ENCODE measurements around the gene HLA-DOB.

Gene HLA-DOB

DNA sequence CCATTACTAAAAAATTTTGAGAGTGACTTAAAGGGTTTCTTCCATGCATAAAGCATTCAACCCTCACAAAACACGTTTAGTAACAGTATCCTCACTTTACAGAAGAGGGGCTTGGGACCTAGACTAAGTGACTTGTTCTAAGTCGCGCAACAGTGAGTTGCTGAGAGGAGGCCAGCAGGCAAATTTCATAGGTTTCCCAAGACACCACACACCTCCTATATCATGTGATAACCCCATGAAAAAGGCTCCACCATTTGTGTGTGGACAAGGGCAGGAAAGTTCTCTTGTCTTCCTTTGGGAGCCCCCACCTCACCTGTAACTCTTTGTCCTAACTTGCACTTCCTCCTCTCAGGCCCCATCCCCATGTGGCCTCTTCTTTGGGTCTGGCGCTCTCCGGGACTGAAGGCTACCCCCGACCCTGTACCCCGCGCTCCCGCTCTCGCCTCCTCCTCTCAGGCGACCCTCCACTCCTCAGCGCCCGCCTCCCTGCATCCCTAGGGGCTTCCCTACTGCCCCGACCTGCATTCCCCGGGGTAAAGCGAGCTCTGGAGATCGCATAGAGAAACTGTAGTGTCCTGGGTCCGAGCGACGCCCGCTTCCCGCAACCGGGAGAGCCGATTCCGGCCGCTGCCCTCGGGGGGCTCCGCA, 26.7 kb upstream of the HLA-DOB start:
- DNase-seq, result no peak

DNA sequence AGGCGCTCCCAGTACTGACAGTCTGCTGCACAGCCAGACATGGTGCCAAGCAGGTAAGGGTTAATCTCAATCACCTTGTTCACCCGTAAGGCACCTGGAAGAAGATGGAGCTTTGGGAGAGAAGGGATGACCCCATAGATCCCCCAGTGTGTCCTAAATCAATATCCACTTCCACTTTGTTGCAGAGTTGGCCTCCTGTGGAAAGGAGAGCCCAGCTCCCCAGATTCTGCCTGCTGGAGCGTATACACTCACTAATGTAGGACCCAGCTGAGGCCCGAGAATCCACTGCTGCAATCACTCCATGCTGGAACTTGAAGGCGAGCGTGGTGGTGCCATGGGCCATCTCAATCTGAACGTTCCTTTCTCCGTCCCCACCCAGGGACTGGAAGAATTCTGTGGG, 25.9 kb upstream of the HLA-DOB start:
- DNase-seq, result no peak

DNA sequence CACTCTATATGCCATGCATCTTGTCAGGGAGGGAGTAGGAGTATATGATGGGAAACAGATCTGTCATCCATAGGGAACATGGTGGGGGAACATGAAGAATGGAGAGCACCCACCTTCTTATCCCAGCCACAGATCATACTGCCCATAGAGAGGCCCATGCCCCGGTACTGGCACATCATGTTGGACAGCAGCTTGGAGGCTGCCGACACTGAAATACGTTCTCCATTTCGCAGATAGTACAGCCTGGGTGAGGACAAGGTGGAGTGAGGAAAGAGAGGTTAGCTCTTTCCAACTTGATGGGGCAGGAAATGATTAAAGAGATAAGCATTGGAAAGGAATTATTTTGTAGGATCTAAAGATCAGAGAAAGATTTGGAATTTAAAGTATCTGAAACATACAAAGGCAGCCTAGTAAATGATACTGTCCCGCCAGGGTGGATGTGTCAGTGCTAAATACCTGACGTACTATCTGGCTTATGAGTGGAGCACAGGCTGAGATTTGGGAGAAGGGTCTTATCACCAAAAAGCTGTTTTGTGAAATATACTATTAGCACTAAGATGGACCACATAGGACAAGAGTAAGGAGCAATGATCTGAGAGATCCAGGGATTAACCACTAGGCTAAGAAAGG, 25.3 kb upstream of the HLA-DOB start:
- no peak for DNase-seq

- DNase-seq, result peak in 1 of 2 donors; percentile 53
Measured at GRCh38 chr6:32840604-32841246, 23.9 kb upstream of the HLA-DOB start.

- DNase-seq, result no peak
Measured at GRCh38 chr6:32839356-32839755, 22.6 kb upstream of the HLA-DOB start.

GRCh38 chr6:32838114-32838958, 21.5 kb upstream of the HLA-DOB start, which contains the start of gene TAP2:
Gene TAP2 (minus strand): TSS chr6:32838739. CDS start chr6:32838233, 506 bp downstream.
- peak; percentile 95 to 98 for DNase-seq

- no peak for DNase-seq
Measured at GRCh38 chr6:32837651-32838113, 20.9 kb upstream of the HLA-DOB start.

DNA sequence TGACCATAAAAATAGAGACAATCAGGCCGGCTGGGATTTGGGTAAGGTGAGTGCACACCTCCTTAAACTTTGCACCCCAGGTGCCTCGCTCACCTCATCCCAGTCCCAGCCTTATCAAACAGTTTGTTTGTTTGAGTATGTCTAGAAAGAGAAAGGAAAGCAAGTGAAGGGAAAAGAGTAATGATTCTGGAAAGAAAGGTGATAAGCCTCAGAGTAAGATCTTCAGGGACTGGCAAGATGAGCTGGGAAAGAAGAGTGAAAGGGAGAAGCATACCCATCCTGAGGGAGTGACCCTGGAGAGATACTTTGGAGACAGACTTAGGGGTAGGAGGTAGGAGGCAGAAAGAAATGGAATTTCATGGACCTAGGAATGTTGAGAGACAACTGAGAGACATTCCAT, 20.1 kb upstream of the HLA-DOB start:
- no peak for DNase-seq

DNA sequence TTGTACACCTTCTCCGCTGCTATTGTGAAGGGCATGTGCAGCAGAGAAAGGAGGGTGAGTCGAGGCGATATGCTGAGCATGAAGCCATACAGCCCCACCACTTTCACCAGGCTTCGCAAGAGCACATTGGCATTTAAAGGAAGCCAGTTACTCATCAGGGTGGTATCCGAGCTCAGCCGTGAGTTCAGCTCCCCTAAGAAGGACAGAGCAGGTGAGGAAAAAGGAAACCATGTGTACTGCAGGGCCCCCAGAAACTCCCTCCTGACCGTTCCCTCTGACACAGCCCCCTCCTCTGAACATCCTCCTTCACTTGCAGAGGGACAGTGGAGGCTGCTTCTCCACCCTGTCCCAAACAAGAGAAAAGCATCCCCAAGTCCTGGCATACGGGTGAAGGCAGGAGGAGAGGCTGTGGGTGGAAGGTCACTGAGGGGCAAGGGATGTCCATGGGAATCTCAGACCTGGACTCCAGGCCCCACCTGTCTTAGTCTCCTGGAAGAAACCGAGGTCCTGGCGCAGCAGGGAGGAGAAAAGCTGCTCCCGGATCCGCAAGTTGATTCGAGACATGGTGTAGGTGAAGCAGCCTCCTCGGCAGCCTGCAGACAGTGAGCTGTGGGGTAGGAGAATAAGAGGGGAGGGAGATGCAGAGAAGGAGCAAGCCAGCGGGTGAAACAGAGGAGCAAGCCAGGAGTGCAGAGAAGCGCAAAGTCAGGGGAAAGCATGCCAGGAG, 18.5 kb upstream of the HLA-DOB start:
- DNase-seq, result no peak

DNA sequence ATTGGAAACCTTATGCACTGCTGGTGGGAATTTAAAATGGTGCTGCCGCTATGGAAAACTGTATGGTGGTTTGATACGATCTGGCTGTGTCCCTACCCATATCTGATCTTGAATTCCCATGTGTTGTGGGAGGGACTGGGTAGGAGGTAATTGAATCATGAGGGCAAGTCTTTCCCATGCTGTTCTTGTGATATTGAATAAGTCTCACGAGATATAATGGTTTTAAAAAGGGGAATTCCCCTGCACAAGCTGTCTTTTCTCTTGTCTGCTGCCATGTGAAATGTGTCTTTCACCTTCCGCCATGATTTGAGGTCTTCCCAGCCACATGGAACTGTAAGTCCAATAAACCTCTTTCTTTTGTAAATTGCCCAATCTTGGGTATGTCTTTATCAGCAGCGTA, 16.9 kb upstream of the HLA-DOB start:
- DNase-seq, result no peak

- no peak for DNase-seq
Measured at GRCh38 chr6:32832535-32832934, 15.7 kb upstream of the HLA-DOB start.

DNA sequence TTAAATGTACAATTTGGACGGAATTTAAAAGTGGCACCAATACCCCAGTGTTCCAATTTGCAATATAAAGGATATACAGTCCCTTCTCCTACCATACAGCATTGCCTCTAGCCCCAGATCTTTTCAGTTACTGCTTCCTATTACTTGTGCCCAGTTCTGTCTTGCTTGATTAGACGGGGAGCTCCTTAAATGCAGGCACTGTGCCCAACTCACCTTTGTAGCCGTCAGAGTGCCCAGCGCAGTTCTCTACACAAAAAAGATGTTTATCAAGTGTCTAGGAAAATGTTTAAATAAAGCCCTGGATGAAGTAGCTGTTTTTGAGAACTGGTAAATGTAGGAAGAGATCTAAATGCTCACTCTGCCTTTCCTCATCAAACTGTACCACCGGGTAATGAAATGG, 14.1 kb upstream of the HLA-DOB start:
- no peak for DNase-seq

DNA sequence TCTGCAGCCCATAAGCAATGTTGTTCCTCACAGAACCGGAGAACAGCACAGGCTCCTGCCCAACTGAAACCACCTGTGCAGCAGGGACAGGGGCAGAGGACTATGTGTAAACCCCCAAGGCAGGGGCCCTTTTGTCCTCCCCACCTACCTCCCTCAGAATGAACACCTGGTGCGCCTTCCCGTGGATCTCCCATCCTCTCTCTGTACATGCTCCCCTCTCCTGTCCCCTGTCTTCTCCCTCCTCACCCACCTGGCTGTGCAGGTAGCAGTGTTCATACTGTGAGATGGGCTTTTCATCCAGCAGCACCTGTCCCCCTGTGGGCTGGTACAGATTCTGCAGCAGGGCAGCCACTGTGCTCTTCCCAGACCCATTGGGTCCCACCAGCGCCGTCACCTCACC, 13.2 kb upstream of the HLA-DOB start:
- no peak for DNase-seq

GRCh38 chr6:32829495-32829894, 12.7 kb upstream of the HLA-DOB start:
- no peak for DNase-seq

GRCh38 chr6:32827025-32827424, 10.2 kb upstream of the HLA-DOB start:
- DNase-seq, result no peak

DNA sequence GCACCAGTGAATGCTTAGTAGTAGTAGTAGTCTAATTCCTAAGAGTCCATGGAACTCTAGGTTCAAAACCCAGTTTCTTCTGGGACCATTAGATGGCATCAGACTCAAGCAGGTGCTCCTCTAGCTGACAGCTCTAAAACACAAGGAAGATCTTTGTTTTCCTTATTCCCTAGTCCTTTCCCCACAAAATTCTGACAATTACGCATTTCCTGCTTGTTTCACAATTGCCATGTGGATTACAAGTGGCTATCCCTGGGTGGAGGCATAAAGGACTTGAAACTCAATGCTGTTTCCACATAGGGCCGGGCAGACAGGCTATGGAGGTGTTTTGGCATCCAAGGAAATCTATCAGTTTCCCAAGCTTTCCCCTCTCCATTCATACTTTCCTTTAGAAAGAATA, 9.2 kb upstream of the HLA-DOB start:
- DNase-seq, result no peak

GRCh38 chr6:32819729-32820128, 2.9 kb upstream of the HLA-DOB start:
- DNase-seq, result no peak

DNA sequence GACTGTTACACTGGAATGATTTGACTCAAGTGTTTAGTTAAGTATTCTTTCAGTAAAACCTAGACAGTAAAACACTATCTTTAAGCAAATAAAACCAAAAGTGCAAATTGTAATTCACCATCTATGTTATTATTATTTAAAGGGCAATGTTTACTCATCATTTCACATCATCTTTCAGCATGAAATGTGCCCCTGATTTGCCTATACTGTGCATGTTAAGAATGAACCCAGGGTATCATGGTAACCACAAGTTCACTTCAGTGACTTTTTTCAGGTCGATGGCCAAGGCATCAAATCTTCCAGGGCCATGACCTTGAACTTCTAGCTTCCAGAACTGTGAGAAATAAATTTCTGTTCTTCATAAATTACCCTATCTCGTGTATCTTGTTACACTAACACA, 2.1 kb upstream of the HLA-DOB start:
- no peak for DNase-seq

- DNase-seq, result no peak
Measured at GRCh38 chr6:32815996-32816395, 806 bp downstream of the HLA-DOB start.

DNA sequence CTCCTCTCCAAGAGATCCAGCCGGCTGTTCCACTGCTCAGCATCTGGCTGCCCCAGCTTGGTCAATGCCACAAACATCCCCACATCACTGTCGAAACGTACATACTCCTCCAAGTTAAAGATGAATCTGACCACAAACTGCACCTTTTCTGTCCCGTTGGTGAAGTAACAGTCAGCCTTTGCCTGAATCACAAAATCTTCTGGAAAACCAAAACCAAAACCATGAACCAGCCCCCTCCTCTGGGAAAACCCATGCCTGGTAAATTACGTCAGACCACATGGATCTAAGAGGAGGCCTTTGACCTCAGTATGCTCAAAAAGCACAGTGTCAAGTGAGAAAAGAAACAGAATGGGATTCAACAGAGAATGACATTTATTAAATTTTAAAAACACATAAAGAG, 1.7 kb downstream of the HLA-DOB start:
- no peak for DNase-seq

- DNase-seq, result no peak
Measured at GRCh38 chr6:32814145-32814544, 2.7 kb downstream of the HLA-DOB start.

DNA sequence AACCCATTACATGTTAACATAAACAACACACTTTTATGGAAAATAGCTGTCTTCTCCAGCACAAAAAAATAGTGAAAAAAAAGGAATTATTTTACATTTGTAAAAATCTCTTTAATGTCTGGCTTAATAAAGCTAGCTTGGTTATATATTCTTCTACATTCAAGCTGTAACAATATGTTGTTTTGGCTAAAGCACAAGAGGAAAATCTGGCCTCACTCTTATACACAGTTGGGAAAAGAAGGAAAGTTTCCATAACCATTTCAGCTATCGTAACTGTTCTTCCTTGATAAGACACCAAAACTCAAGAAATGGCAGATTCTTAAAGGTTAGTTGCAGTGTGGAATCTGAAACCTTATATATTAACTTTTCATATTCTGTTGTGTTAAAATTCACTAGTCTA, 7.6 kb downstream of the HLA-DOB start:
- DNase-seq, result no peak
